H1 (cell line): Measurements from ENCODE around the gene CHRDL2. TPM values are rescaled to one million over a fixed set of nuclear protein-coding genes. Genes with fewer than 3 reads are reported as not detected.

Experiments used
- ASH2L ChIP-seq: fragments of 200-600, 300-600 bp; sonication (generic); IDR thresholded peaks from one replicate; pipeline ENCODE4 v1.7.1; 2017; ENCODE audit warnings: low read length
- CBX5 ChIP-seq: fragments of 300-800, 300-1000 bp; sonication (generic); IDR thresholded peaks from 2 replicates; pipeline ENCODE4 v1.7.1; 2016; ENCODE audit warnings: antibody characterized with exemption, low read length, low read depth
- CHD1 ChIP-seq: IDR thresholded peaks from 2 replicates; pipeline ENCODE4 v1.6.1; 2012; ENCODE audit warnings: low read depth, low read length, improper control_type of control experiment
- CHD2 ChIP-seq: IDR thresholded peaks from 2 replicates; pipeline ENCODE4 v1.6.1; 2012; ENCODE audit warnings: low read length, improper control_type of control experiment
- CTBP2 ChIP-seq: IDR thresholded peaks from 2 replicates; pipeline ENCODE4 v1.7.0; 2011; ENCODE audit warnings: borderline replicate concordance, mild to moderate bottlenecking, moderate library complexity, mixed read lengths, low read length; ENCODE audit not compliant: insufficient read depth, insufficient read length
- EZH2 ChIP-seq: fragments of 200-600 bp; sonication (generic); IDR thresholded peaks from 2 replicates; pipeline ENCODE4 v1.7.1; 2012; ENCODE audit warnings: low read depth, mild to moderate bottlenecking, moderate library complexity, low read length, inconsistent platforms; ENCODE audit not compliant: severe bottlenecking
- FOSL1 ChIP-seq: IDR thresholded peaks from 2 replicates; pipeline ENCODE4 v1.6.1; 2011; ENCODE audit warnings: mild to moderate bottlenecking, low read depth, low read length, moderate library complexity; ENCODE audit not compliant: insufficient read depth
- GTF2F1 ChIP-seq: IDR thresholded peaks from 2 replicates; pipeline ENCODE4 v1.6.1; 2012; ENCODE audit warnings: low read depth, low read length, improper control_type of control experiment, borderline replicate concordance
- KDM1A ChIP-seq: fragments of 200-600, 300-600 bp; sonication (generic); IDR thresholded peaks from 2 replicates; pipeline ENCODE4 v1.7.1; 2016; ENCODE audit warnings: mild to moderate bottlenecking, low read length, borderline replicate concordance
- KDM4A ChIP-seq: IDR thresholded peaks from one replicate; pipeline ENCODE4 v1.7.1; 2012; ENCODE audit warnings: low read depth, mild to moderate bottlenecking, moderate library complexity, low read length, inconsistent platforms; ENCODE audit not compliant: severe bottlenecking
- MAFK ChIP-seq: IDR thresholded peaks from 2 replicates; pipeline ENCODE4 v1.6.1; 2012; ENCODE audit warnings: low read depth, mild to moderate bottlenecking, improper control_type of control experiment, low read length
- POLR2AphosphoS5 ChIP-seq: IDR thresholded peaks from 2 replicates; pipeline ENCODE4 v1.6.1; 2011; ENCODE audit warnings: low read depth, low read length
- RFX5 ChIP-seq: IDR thresholded peaks from 2 replicates; pipeline ENCODE4 v1.6.1; 2011; ENCODE audit warnings: low read depth, low read length, improper control_type of control experiment, borderline replicate concordance
- RNF2 ChIP-seq: fragments of 200-900, 300-1000 bp; sonication (generic); IDR thresholded peaks from 2 replicates; pipeline ENCODE4 v1.7.1; 2016; ENCODE audit warnings: borderline replicate concordance, low read depth, mild to moderate bottlenecking, antibody characterized with exemption, low read length; ENCODE audit not compliant: poor library complexity, severe bottlenecking; ENCODE audit errors: missing control alignments
- RXRA ChIP-seq: IDR thresholded peaks from 2 replicates; pipeline ENCODE4 v1.6.1; 2011; ENCODE audit warnings: low read depth, mild to moderate bottlenecking, low read length, moderate library complexity; ENCODE audit not compliant: insufficient read depth
- SIN3A ChIP-seq, 2 experiments: IDR thresholded peaks in 1 of 2; conservative IDR thresholded peaks in 1 of 2; 2 replicates each; pipeline ENCODE4 v1.6.1; 2011 to 2012; ENCODE audit warnings: low read length in 2 of 2, improper control_type of control experiment in 1 of 2, low read depth in 1 of 2, mild to moderate bottlenecking in 1 of 2
- SP1 ChIP-seq: IDR thresholded peaks from 2 replicates; pipeline ENCODE4 v1.6.1; 2011; ENCODE audit warnings: low read depth, low read length
- SRF ChIP-seq: IDR thresholded peaks from 2 replicates; pipeline ENCODE4 v1.6.1; 2011; ENCODE audit warnings: mild to moderate bottlenecking, low read depth, low read length, moderate library complexity
- TBP ChIP-seq: IDR thresholded peaks from 2 replicates; pipeline ENCODE4 v1.6.1; 2011; ENCODE audit warnings: low read depth, low read length, improper control_type of control experiment
- TEAD4 ChIP-seq: IDR thresholded peaks from 2 replicates; pipeline ENCODE4 v1.6.1; 2012; ENCODE audit warnings: low read depth, low read length, inconsistent platforms, mixed read lengths
- polyA plus RNA-seq, 7 experiments: library from polyadenylated mRNA; depleted of rRNA in 3 of 7; stranded (reverse) in 5 of 7; unstranded in 2 of 7; fragments of >200 nt in 5 of 7; fragments of 200-250 nt in 2 of 7; gene quantifications; 1 replicate in 5 of 7; 2 replicates in 1 of 7; 4 replicates in 1 of 7; pipeline versions ENCODE4 v1.2.1 to v1.2.3, GENCODE V29; 2011 to 2013; ENCODE audit warnings: missing spikeins in 2 of 7, mixed read lengths in 2 of 7
- total RNA-seq: library from RNA; stranded (reverse); fragmentation: NEBNext Ultra II Directional; extraction: Animal tissue kit (Norgen Biotek cat#: 25700); gene quantifications from 2 replicates; pipeline ENCODE4 v1.2.1, GENCODE V29; 2021
- TF ChIP-seq, protein P1 (sequence below): IDR thresholded peaks from 2 replicates; pipeline ENCODE4 v1.6.1; 2011; ENCODE audit warnings: low read depth, mild to moderate bottlenecking, low read length; ENCODE audit not compliant: insufficient read depth

CHRDL2 gene
- total and polyA plus RNA-seq, 2 of the 8 experiments (the other 6 are each of a cell fraction or from before 2014, with no cell fraction given): 0.26 to 0.48 TPM

DNA sequence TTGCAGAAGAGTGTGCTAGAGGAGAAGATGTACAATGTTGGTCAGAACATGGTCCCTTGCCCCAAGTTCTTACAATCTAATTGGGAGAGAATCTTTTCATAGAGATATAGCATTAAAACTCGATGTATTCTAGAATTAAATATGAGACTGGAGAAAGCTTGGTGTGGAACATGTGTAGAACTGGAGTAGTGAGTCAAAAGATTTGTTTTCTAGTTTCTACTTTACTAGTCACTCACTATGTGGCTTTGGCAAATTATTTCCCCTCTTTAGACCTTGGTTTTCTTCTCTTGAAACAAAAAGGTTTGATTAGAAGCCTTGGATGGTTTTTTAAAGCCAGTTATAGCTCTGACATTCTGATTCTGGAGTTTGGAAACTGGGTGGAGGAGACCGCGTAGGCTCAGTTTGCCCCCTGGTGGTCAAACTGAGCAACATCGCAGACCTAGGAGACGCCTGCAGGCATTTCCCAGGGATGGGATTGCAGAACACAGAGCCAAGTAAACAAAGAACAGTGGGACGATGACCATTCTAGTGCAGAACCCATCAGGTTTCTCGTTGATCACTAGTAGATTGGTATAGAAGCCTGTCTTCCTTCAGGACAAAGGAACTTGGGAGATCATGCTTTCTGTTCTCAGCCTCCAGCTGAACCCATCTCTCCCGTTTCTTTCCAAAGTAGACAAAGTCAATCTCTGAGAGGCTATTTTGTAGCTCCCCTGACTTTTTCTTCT, 8.5 kb upstream of the CHRDL2 start (continued):
- TF ChIP-seq CHD2 (no peak), CTBP2 (no peak), KDM1A (no peak), ASH2L (no peak), SIN3A (conservative IDR thresholded peaks at IDR 0.05 in 1 of 2, IDR thresholded peaks at IDR 0.05 in 1 of 2; ENCODE audit: low read depth in 1 of 2, low read length in 2 of 2) (no peak), TEAD4 (peak; percentile 37; the same call in 1 of the 2 replicates), EZH2 (no peak), FOSL1 (no peak), RFX5 (no peak), TBP (no peak), RXRA (no peak), POLR2AphosphoS5 (no peak), GTF2F1 (no peak), RNF2 (no peak), SRF (0 out of 2 replicates have a peak, but pooled peaks have one; percentile 13), CHD1 (no peak), MAFK (no peak), KDM4A (no peak), CBX5 (no peak), SP1 (no peak)
- TF ChIP-seq, protein P1, sequence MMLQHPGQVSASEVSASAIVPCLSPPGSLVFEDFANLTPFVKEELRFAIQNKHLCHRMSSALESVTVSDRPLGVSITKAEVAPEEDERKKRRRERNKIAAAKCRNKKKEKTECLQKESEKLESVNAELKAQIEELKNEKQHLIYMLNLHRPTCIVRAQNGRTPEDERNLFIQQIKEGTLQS: no peak
